Ureter (tissue), 1 donor: ENCODE measurements around the gene KCNQ1. TPM values are rescaled to one million over a fixed set of nuclear protein-coding genes. Genes with fewer than 3 reads are reported as not detected.

Experiments used
- DNase-seq: peaks from one replicate; pipeline ENCODE4 v3.0.0-alpha.2; 2020; ENCODE audit warnings: low spot score
- total RNA-seq: library from RNA; stranded (reverse); gene quantifications from one replicate; pipeline ENCODE4 v1.2.4, GENCODE V29; 2023
- donor health status: DM: yes; HTN: yes; CAD: no.

Gene KCNQ1
- total RNA-seq, 1 donor from 2014 or later, result 63.0 TPM

- DNase-seq, result peak; percentile 43
These were observed 346.3 kb downstream of the KCNQ1 start for GRCh38 chr11:2791139-2791520.

- DNase-seq, result peak; percentile 43
These were observed 346.9 kb downstream of the KCNQ1 start for GRCh38 chr11:2791521-2792380.

- peak; percentile 45 for DNase-seq
These were observed 347.8 kb downstream of the KCNQ1 start for GRCh38 chr11:2792381-2793250.

- DNase-seq, result no peak
These were observed 348.9 kb downstream of the KCNQ1 start for GRCh38 chr11:2793701-2794045.

- DNase-seq, result peak; percentile 41
These were observed 349.5 kb downstream of the KCNQ1 start for GRCh38 chr11:2794046-2794967.

GRCh38 chr11:2794968-2795322, 350.1 kb downstream of the KCNQ1 start:
- DNase-seq, result peak; percentile 36

- DNase-seq, result peak; percentile 39
These were observed 350.7 kb downstream of the KCNQ1 start for GRCh38 chr11:2795491-2795991.

- peak; percentile 35 for DNase-seq
These were observed 351.3 kb downstream of the KCNQ1 start for GRCh38 chr11:2796091-2796490.

- DNase-seq, result peak; percentile 38
These were observed 351.8 kb downstream of the KCNQ1 start for GRCh38 chr11:2796508-2797113.

- peak; percentile 42 for DNase-seq
These were observed 352.4 kb downstream of the KCNQ1 start for GRCh38 chr11:2797121-2797711.

GRCh38 chr11:2797741-2798361, 353.0 kb downstream of the KCNQ1 start:
- peak; percentile 22 for DNase-seq

GRCh38 chr11:2798951-2799761, 354.3 kb downstream of the KCNQ1 start:
- peak; percentile 19 for DNase-seq

GRCh38 chr11:2799881-2800654, 355.3 kb downstream of the KCNQ1 start:
- peak; percentile 40 for DNase-seq

GRCh38 chr11:2800655-2801531, 356.1 kb downstream of the KCNQ1 start:
- peak; percentile 34 for DNase-seq

- DNase-seq, result peak; percentile 40
These were observed 357.0 kb downstream of the KCNQ1 start for GRCh38 chr11:2801711-2802388.

GRCh38 chr11:2802389-2803185, 357.8 kb downstream of the KCNQ1 start:
- DNase-seq, result peak; percentile 39
